Endothelial cell of umbilical vein (primary cell): Measurements from ENCODE around the gene HACE1. TPM values are rescaled to one million over a fixed set of nuclear protein-coding genes. Genes with fewer than 3 reads are reported as not detected.
"Not testable (repeated sequence)": the region's sequence is repeated elsewhere in the genome, so short reads cannot be mapped to it uniquely, and the experiment has no call there.

Source experiments
- BruUV-seq: library from RNA; stranded (reverse); fragments of 400-500 nt; replicated peaks from 2 replicates; lab custom pipeline; 2021; lab: Mats Ljungman, UMichigan
- CTCF ChIA-PET: fragments of 300-600, 350-600 bp; sonication (Branson Sonifier 250); formaldehyde crosslinking; loops from one replicate; lab custom pipeline; 2021; ENCODE audit warnings: antibody characterized with exemption, inconsistent platforms; lab: Charles Lee
- POLR2A ChIA-PET: fragments of 300-600, 350-600 bp; sonication (Branson Sonifier 250); formaldehyde crosslinking; loops from one replicate; lab custom pipeline; 2021; ENCODE audit warnings: antibody characterized with exemption, inconsistent platforms; lab: Charles Lee
- DNase-seq: peaks from one replicate; pipeline ENCODE4 v3.0.0-alpha.2; 2011; ENCODE audit warnings: low read depth, low spot score
- FAIRE-seq: peaks from 2 replicates; lab custom pipeline; 2011; peaks lifted over from hg19 to GRCh38; lab: Jason Lieb, UNC
- H2AFZ ChIP-seq: 2 replicates; pipeline ENCODE4 v1.6.0; 2012; ENCODE audit warnings: low read depth, low read length, control low read depth, inconsistent platforms
- H3K27ac ChIP-seq: 2 replicates; pipeline ENCODE4 v1.5.1; 2011; ENCODE audit warnings: low read depth, mild to moderate bottlenecking, control low read depth, low read length, moderate library complexity; ENCODE audit not compliant: insufficient read depth
- H3K27me3 ChIP-seq, 2 experiments: 2 replicates each; pipeline versions ENCODE4 v1.6.0 to v1.6.1; 2011; ENCODE audit warnings: low read length in 2 of 2, mixed read lengths in 1 of 2; ENCODE audit not compliant: control insufficient read depth in 2 of 2, insufficient read depth in 2 of 2
- H3K36me3 ChIP-seq, 2 experiments: 2 replicates in 1 of 2; 3 replicates in 1 of 2; pipeline ENCODE4 v1.5.1; 2011; ENCODE audit warnings: low read length in 2 of 2, mild to moderate bottlenecking in 1 of 2, moderate library complexity in 1 of 2; ENCODE audit not compliant: control insufficient read depth in 2 of 2, insufficient read depth in 2 of 2; ENCODE audit errors: extremely low read depth in 1 of 2
- H3K4me1 ChIP-seq: 3 replicates; pipeline ENCODE4 v1.5.1; 2011; ENCODE audit warnings: mild to moderate bottlenecking, low read length; ENCODE audit not compliant: control insufficient read depth, insufficient read depth; ENCODE audit errors: extremely low read depth
- H3K4me2 ChIP-seq: 2 replicates; pipeline ENCODE4 v1.6.1; 2011; ENCODE audit warnings: low read length, control low read depth, mixed read lengths; ENCODE audit not compliant: insufficient read depth
- H3K4me3 ChIP-seq, 3 experiments: fragments of 200-600 bp in 1 of 3; sonication (generic), shearing (Covaris generic) in 1 of 3; replicated peaks in 1 of 3; 2 replicates each; pipeline ENCODE4 v1.5.1; 2011 to 2016; ENCODE audit warnings: control low read depth in 3 of 3, low read length in 3 of 3, mild to moderate bottlenecking in 2 of 3, inconsistent platforms in 1 of 3, low read depth in 1 of 3, moderate library complexity in 1 of 3; ENCODE audit not compliant: insufficient read depth in 1 of 3
- H3K79me2 ChIP-seq: 2 replicates; pipeline ENCODE4 v1.6.0; 2012; ENCODE audit warnings: low read length, inconsistent platforms; ENCODE audit not compliant: control insufficient read depth, insufficient read depth
- H3K9ac ChIP-seq: replicated peaks from 2 replicates; pipeline ENCODE3; 2011; ENCODE audit warnings: low read length, control low read depth; ENCODE audit not compliant: insufficient read depth; ENCODE audit errors: extremely low read depth
- H3K9me1 ChIP-seq: replicated peaks from 3 replicates; pipeline ENCODE4 v1.6.0; 2011; ENCODE audit warnings: mild to moderate bottlenecking, low read length; ENCODE audit not compliant: control insufficient read depth, insufficient read depth; ENCODE audit errors: extremely low read depth
- H3K9me3 ChIP-seq: replicated peaks from 2 replicates; pipeline ENCODE4 v1.5.1; 2012; ENCODE audit warnings: low read length, inconsistent platforms; ENCODE audit not compliant: control insufficient read depth, insufficient read depth
- H4K20me1 ChIP-seq: replicated peaks from 2 replicates; pipeline ENCODE3; 2011; ENCODE audit warnings: mild to moderate bottlenecking, low read length; ENCODE audit not compliant: control insufficient read depth, insufficient read depth; ENCODE audit errors: extremely low read depth
- FOS ChIP-seq: IDR thresholded peaks from 2 replicates; pipeline ENCODE4 v1.6.1; 2011; ENCODE audit warnings: mild to moderate bottlenecking, low read length, moderate library complexity, borderline replicate concordance; ENCODE audit not compliant: insufficient read depth
- MAX ChIP-seq: IDR thresholded peaks from 2 replicates; pipeline ENCODE4 v1.6.1; 2011; ENCODE audit not compliant: insufficient read depth, insufficient read length
- dilution Hi-C: fragments of 300-500 bp; cut with MboI; formaldehyde crosslinking; loops from one replicate; pipeline ENCODE4 v1.15.0; 2019; ENCODE audit warnings: low sequenced_read_pairs; ENCODE audit not compliant: extremely low pct_ligation_motif_present
- intact Hi-C: fragments of 100-400 bp; cut with micrococcal nuclease; formaldehyde crosslinking; loops from one replicate; pipeline ENCODE4 v1.10.0; 2022
- polyA plus RNA-seq, 4 experiments: library from polyadenylated mRNA; depleted of rRNA in 3 of 4; stranded (reverse) in 3 of 4; unstranded in 1 of 4; fragments of >200 nt; gene quantifications; 2 replicates each; pipeline versions ENCODE4 v1.2.1 to v1.2.3, GENCODE V29; 2011 to 2012; ENCODE audit warnings: missing spikeins in 1 of 4
- total RNA-seq: library from RNA; stranded (reverse); gene quantifications from 2 replicates; pipeline ENCODE4 v1.2.3, GENCODE V29; 2021
- TF ChIP-seq, protein P1 (sequence below), 2 donors: IDR thresholded peaks; 1 replicate in 1 of 2; 2 replicates in 1 of 2; pipeline ENCODE4 v1.5.1; 2011; ENCODE audit warnings: low read length in 2 of 2, mild to moderate bottlenecking in 2 of 2, moderate library complexity in 2 of 2, control low read depth in 1 of 2, inconsistent platforms in 1 of 2, low read depth in 1 of 2; ENCODE audit not compliant: insufficient read depth in 1 of 2; ENCODE audit errors: extremely low read depth in 1 of 2

The HACE1 gene
- total and polyA plus RNA-seq, 2 donors (not counting 3 experiments of a cell fraction or from before 2014, with no cell fraction given): 4.9 to 14.8 TPM

GRCh38 chr6:104828478-104828877 lies 31.2 kb downstream of the HACE1 start:
- H4K20me1 ChIP-seq: no peaks in the 10 kb centered on the region
- H3K4me1 ChIP-seq: no peaks in the 10 kb centered on the region
- no peaks in the 10 kb centered on the region for H3K9me1 ChIP-seq
- ChIA-PET CTCF (interaction anchor here (2.2 kb wide), 1 partner anchor 39 kb away, joined by 5 read pairs; no protein-coding TSS in a partner anchor), POLR2A (no interaction called here)
- no peak overlapping the region for H3K4me2 ChIP-seq
- no peaks in the 10 kb centered on the region for H3K27me3 ChIP-seq
- no peak overlapping the region for H3K27ac ChIP-seq
- no peak overlapping the region for H3K9ac ChIP-seq
- intact Hi-C loops (no loop called here), dilution Hi-C loops (no loop called here)
- H3K4me3 ChIP-seq: no peak overlapping the region
- H3K79me2 ChIP-seq: no peaks in the 10 kb centered on the region
- H2AFZ ChIP-seq: no peak overlapping the region
- H3K9me3 ChIP-seq: no peaks in the 10 kb centered on the region
- peaks cover 0 to 2% of the 10 kb centered on the region in 2 experiments for H3K36me3 ChIP-seq
- TF ChIP-seq, protein P1, sequence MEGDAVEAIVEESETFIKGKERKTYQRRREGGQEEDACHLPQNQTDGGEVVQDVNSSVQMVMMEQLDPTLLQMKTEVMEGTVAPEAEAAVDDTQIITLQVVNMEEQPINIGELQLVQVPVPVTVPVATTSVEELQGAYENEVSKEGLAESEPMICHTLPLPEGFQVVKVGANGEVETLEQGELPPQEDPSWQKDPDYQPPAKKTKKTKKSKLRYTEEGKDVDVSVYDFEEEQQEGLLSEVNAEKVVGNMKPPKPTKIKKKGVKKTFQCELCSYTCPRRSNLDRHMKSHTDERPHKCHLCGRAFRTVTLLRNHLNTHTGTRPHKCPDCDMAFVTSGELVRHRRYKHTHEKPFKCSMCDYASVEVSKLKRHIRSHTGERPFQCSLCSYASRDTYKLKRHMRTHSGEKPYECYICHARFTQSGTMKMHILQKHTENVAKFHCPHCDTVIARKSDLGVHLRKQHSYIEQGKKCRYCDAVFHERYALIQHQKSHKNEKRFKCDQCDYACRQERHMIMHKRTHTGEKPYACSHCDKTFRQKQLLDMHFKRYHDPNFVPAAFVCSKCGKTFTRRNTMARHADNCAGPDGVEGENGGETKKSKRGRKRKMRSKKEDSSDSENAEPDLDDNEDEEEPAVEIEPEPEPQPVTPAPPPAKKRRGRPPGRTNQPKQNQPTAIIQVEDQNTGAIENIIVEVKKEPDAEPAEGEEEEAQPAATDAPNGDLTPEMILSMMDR (IDR thresholded peaks at IDR 0.05; ENCODE audit: extremely low read depth in 1 of 2, insufficient read depth in 1 of 2, low read depth in 1 of 2, low read length in 2 of 2): no peak
- no peak for TF ChIP-seq FOS
- TF ChIP-seq MAX: no peak
- FAIRE-seq: no peak
- no peak for DNase-seq
- BruUV-seq: no TSS peak

DNA sequence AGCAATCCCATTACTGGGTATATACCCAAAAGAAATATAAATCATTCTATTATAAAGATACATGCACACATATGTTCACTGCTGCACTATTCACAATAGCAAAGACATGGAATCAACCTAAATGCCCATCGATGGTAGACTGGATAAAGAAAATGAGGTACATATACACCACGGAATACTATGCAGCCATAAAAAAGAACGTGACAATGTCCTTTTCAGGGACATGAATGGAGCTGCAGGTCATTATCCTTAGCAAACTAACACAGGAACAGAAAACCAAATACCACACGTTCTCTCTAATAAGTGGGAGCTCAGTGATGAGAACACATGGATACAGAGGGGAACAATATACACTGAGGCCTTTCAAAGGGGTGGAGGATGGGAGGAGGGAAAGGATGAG lies 38.9 kb downstream of the HACE1 start:
- H3K36me3 ChIP-seq, dilution Hi-C loops, H3K9me3 ChIP-seq, H3K27me3 ChIP-seq, H3K4me1 ChIP-seq, H3K79me2 ChIP-seq, H3K9me1 ChIP-seq, intact Hi-C loops, BruUV-seq, H2AFZ ChIP-seq, H3K4me3 ChIP-seq, DNase-seq, FAIRE-seq, H3K27ac ChIP-seq, H3K9ac ChIP-seq, H3K4me2 ChIP-seq, CTCF ChIA-PET, POLR2A ChIA-PET, H4K20me1 ChIP-seq: not testable (repeated sequence)
